OCI-LY1 (cell line): Measurements from ENCODE around the gene TNS4.

Experiments
- EZH2 ChIP-seq: fragments of 200-600 bp; sonication (generic), shearing (Covaris generic); IDR thresholded peaks from 2 replicates; pipeline ENCODE4 v1.8.0; 2017; ENCODE audit warnings: borderline replicate concordance, mixed run types, mild to moderate bottlenecking, antibody characterized with exemption, low read length, moderate library complexity, mixed read lengths
- TF ChIP-seq, protein P1 (sequence below): fragments of 200-600 bp; sonication (generic), shearing (Covaris generic); IDR thresholded peaks from 2 replicates; pipeline ENCODE4 v1.5.1; 2017; ENCODE audit warnings: mild to moderate bottlenecking, antibody characterized with exemption, low read length, moderate library complexity, mixed read lengths

DNA sequence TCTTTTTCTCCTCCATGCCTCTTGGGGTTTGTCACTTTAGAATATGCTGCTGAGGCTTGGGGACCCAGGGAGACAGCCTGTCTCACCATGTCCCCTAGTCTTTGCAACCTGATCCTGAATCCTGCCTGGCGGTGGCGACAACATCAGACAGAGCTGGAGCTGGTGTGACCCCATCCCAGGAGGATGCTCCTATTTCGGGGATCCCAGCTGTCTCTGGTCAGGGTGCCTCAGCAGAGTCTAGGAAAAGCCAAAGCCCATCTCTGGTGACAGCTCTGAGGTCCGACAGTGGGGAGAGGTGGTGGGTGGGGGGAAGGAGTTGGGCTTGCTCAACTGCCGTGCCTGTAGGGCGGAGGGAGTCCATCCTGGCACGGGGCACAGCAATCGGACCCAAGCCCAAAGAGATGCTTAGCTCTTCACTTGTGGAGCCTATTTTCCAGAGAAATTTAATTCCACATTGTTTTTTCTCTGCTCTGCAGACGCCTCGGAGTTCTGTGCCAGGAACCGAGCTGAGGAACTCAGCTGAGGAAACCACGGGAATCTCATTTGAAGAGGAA, 10.3 kb upstream of the TNS4 start:
- TF ChIP-seq, protein P1, sequence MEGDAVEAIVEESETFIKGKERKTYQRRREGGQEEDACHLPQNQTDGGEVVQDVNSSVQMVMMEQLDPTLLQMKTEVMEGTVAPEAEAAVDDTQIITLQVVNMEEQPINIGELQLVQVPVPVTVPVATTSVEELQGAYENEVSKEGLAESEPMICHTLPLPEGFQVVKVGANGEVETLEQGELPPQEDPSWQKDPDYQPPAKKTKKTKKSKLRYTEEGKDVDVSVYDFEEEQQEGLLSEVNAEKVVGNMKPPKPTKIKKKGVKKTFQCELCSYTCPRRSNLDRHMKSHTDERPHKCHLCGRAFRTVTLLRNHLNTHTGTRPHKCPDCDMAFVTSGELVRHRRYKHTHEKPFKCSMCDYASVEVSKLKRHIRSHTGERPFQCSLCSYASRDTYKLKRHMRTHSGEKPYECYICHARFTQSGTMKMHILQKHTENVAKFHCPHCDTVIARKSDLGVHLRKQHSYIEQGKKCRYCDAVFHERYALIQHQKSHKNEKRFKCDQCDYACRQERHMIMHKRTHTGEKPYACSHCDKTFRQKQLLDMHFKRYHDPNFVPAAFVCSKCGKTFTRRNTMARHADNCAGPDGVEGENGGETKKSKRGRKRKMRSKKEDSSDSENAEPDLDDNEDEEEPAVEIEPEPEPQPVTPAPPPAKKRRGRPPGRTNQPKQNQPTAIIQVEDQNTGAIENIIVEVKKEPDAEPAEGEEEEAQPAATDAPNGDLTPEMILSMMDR, result no peak
- TF ChIP-seq EZH2, result no peak
